Left forelimb (tissue), 1 donor: Measurements from ENCODE around the gene DCLK2.
A peak's percentile ranks its signal among the peaks of the same experiment; 100 is the strongest.

ENCODE experiments used
- DNase-seq: peaks from one replicate; pipeline ENCODE4 v3.0.0-alpha.2; 2018; ENCODE audit warnings: low spot score

The DCLK2 gene

GRCh38 chr4:150069353-150069752 is 8.9 kb upstream of the DCLK2 start:
- DNase-seq = no peak

GRCh38 chr4:150070464-150071170 is 7.6 kb upstream of the DCLK2 start:
- no peak for DNase-seq

GRCh38 chr4:150072471-150072870 is 5.8 kb upstream of the DCLK2 start:
- no peak for DNase-seq

GRCh38 chr4:150072906-150073714 is 5.1 kb upstream of the DCLK2 start:
- no peak for DNase-seq

- no peak for DNase-seq
Observed at GRCh38 chr4:150074064-150074463, 4.2 kb upstream of the DCLK2 start.

- DNase-seq = peak; percentile 82
Observed at GRCh38 chr4:150078579-150079080, 385 bp downstream of the DCLK2 start.

- DNase-seq = peak; percentile 65
Observed at GRCh38 chr4:150079081-150079581, 886 bp downstream of the DCLK2 start.

GRCh38 chr4:150080337-150080736 is 2.1 kb downstream of the DCLK2 start:
- no peak for DNase-seq

GRCh38 chr4:150080875-150081274 is 2.6 kb downstream of the DCLK2 start:
- DNase-seq = no peak

- no peak for DNase-seq
Observed at GRCh38 chr4:150082241-150082640, 4.0 kb downstream of the DCLK2 start.

GRCh38 chr4:150087006-150087405 is 8.8 kb downstream of the DCLK2 start:
- no peak for DNase-seq

- DNase-seq = no peak
Observed at GRCh38 chr4:150089732-150090131, 11.5 kb downstream of the DCLK2 start.

- DNase-seq = no peak
Observed at GRCh38 chr4:150090836-150091235, 12.6 kb downstream of the DCLK2 start.

- DNase-seq = no peak
Observed at GRCh38 chr4:150094676-150095075, 16.4 kb downstream of the DCLK2 start.

GRCh38 chr4:150096625-150097024 is 18.4 kb downstream of the DCLK2 start:
- DNase-seq = no peak

GRCh38 chr4:150098214-150098613 is 20.0 kb downstream of the DCLK2 start:
- no peak for DNase-seq

- no peak for DNase-seq
Observed at GRCh38 chr4:150104404-150105027, 26.3 kb downstream of the DCLK2 start.

- no peak for DNase-seq
Observed at GRCh38 chr4:150106886-150107285, 28.6 kb downstream of the DCLK2 start.

- no peak for DNase-seq
Observed at GRCh38 chr4:150108691-150109090, 30.4 kb downstream of the DCLK2 start.

GRCh38 chr4:150114641-150115040 is 36.4 kb downstream of the DCLK2 start:
- no peak for DNase-seq

- no peak for DNase-seq
Observed at GRCh38 chr4:150115851-150116250, 37.6 kb downstream of the DCLK2 start.

- no peak for DNase-seq
Observed at GRCh38 chr4:150116506-150116905, 38.3 kb downstream of the DCLK2 start.

GRCh38 chr4:150117094-150117493 is 38.8 kb downstream of the DCLK2 start:
- DNase-seq = no peak
